Endometrial microvascular endothelial cells (primary cell): ENCODE data around the gene WNT9A. TPM values are rescaled to one million over a fixed set of nuclear protein-coding genes. Genes with fewer than 3 reads are reported as not detected.
"Not testable (repeated sequence)": the region's sequence is repeated elsewhere in the genome, so short reads cannot be mapped to it uniquely, and the experiment has no call there.

Source experiments
- in situ Hi-C: cut with HindIII; loops from 2 replicates; pipeline ENCODE4 v1.10.0; 2017; ENCODE audit warnings: low sequenced_read_pairs, low pct_unique_long_range_greater_than_20kb; ENCODE audit errors: inconsistent ontology term
- total RNA-seq: library from RNA; depleted of rRNA; stranded (reverse); fragments of >200 nt; gene quantifications from one replicate; pipeline ENCODE4 v1.2.3, GENCODE V29; 2015; ENCODE audit errors: inconsistent ontology term

Gene WNT9A
- total RNA-seq, 1 donor from 2014 or later = not detected

DNA sequence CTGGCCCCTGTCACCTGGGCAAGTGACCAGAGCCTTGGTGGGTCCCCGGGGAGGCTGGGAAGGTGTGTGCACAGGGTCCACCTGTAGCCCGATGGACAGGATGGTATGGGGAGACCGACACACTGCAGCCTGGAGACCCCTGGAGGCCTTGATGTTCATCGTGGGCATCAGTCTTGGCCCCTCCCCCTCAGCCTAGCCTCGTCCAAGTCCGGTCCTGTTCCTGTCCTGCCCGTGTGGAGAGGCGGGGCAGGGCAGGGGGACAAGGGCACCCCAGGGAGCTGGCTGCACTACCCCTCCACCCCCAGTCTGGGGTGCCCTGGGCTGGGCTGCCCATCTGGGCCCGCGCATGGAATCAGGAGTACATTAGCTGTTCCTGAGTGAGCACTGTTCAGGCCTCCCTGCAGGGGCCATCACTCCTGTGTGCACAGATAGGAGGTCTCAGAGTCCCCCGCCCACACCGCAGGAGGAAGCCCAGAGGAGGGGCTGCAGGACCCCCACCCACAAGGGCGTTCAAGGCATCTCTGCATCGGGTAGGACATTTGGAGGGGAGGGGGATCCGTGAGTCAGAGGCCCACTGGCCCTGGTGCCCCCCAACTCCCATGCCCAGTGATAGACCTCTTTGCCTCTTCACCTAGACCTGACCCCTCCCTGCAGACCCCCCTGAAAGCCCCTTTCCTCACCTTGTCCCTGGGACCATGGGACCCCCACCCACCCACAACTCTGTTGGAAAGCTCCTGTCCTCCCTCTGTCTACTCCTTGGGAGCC is 63.2 kb downstream of the WNT9A start:
- in situ Hi-C loops = no loop called here

DNA sequence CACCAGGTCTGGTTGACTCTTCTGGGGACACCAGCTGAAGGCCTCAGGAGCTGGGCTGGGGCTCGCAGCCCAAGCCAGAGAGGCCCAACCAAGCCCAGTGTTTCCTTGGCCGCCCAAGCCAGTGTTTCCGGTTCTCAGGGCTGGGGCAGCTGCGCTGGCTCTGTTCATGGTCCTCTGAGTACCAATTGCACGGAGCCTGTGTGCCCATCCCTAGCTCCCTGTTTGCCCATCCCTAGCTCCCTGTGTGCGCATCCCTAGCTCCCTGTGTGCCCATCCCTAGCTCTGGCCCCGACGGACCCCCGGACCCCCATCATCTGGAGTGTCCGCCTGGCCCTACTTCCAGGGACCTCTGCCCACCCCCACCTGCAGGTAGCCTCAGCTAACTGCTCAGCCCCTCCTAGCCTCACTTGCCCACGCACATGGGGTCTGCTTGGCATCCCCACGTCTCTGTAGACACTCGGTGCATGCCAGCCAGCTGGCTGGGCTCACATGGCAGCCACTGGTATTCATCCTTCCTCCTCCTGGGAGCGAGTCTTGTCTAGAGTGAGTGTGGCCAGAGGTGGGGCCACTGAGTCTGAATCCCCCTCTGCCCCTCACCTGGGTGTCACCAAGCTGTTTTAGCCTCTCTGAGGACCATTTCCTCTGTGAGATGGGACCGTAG is 64.0 kb downstream of the WNT9A start:
- in situ Hi-C loops = no loop called here

DNA sequence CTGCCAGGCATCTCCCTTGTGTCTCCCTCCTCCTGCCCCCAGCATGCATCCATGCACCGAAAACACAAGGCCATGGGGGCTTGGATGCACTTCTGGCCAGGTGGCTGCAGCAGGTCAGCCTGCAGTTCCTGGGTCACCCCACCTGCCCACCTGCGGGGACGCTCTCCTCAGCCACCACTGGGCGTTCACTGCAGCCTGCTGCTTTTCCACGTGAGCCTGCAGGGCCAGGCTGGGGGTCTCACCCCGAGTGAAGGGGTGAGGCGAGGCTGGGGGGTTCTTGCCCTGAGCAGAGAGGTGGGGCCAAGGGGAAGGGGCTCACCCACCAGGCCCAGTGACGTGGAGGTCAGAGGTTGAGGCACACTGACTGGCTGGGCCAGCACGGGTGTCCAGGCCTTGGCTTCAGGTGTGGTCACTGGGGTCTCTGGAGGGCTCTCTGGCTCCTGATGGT is 64.6 kb downstream of the WNT9A start:
- in situ Hi-C loops = no loop called here

DNA sequence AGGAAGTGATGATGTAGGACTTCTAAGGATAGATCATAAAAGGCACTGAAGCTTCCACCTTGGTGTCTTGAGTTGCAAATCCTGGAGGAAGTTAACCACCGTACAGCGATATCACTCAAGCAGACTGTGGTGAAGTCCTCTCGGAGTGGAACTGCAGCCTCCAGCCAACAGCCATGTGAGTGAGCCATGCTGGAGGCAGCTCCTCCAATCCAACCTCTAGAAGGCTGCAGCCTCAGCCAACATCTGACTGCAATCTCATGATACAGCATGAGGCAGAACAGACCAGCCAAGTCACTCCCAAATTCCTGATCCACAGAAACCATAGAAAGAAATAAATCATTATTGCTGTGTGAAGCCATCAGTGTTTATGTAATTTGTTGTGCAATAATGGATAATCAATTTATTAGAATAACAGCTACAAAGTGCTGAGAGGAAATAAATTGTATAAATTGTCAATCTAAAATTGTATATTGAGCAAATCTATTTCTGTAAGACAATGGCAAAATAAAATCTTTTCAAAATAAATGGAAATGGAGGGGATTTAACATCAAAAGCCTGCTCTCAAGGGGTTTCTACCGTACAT is 67.3 kb downstream of the WNT9A start:
- in situ Hi-C loops = no loop called here

DNA sequence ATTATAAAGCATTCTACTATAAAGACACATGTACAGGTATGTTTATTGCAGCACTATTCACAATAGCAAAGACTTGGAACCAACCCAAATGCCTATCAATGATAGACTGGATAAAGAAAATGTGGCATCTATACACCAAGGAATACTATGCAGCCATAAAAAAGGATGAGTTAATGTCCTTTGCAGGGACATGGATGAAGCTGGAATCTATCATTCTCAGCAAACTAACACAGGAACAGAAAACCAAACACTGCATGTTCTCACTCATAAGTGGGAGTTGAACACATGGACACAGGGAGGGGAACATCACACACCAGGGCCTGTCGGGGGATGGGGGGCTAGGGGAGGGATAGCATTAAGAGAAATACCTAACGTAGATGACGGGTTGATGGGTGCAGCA is 69.9 kb downstream of the WNT9A start:
- in situ Hi-C loops = not testable (repeated sequence)

DNA sequence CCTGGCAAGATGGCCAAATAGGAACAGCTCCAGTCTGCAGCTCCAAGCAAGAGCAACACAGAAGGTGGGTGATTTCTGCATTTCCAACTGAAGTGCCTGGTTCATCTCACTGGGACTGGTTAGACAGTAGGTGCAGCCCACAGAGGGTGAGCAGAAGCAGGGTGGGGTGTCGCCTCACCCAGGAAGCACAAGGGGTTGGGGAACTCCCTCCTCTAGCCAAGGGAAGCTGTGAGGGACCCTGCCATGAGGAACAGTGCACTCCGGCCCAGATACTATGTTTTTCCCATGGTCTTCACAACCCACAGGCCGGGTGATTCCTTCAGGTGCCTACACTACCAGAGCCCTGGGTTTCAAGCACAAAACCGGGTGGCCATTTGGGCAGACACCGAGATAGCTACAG is 75.8 kb downstream of the WNT9A start:
- in situ Hi-C loops = not testable (repeated sequence)

DNA sequence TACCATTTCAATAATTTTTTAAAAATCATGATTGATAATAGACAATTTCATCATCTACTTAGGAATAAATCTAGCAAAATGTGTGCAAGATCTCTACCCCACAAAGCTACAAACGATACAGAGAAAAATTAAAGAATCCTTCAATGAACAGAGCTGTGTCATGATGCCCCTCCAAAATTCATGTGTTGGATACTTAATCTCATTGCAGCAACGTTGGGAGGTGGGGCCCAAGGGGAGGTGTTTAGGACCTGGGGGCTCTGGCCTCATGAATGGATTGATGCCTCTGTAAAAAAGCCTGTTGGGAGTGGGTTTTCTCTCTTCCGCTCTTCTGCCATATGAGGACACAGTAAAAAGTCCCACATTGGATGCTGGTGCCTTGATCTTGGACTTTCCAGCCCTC is 77.4 kb downstream of the WNT9A start:
- in situ Hi-C loops = no loop called here

DNA sequence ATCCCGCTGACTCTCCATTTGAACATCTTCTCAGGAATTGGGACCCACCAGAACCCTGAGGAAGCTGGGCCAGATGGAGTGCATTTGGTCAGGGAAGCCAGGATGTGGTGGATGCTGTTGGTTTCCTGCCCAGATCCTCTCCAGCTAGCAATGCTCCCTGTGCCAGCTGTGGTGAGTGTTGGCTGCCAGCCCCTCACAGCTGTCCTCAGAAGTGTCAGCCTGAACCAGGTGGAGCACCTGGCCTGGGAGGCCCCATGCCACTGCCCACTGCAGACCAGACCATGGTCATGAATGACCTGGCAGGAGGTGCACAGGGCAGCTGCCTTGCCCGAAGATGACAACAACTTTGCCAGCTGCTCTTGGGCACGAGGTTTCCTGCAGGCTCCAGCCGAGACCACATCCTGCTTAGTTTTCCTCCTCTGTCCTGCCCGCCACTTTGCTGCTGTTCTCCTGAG is 77.9 kb downstream of the WNT9A start:
- in situ Hi-C loops = no loop called here

DNA sequence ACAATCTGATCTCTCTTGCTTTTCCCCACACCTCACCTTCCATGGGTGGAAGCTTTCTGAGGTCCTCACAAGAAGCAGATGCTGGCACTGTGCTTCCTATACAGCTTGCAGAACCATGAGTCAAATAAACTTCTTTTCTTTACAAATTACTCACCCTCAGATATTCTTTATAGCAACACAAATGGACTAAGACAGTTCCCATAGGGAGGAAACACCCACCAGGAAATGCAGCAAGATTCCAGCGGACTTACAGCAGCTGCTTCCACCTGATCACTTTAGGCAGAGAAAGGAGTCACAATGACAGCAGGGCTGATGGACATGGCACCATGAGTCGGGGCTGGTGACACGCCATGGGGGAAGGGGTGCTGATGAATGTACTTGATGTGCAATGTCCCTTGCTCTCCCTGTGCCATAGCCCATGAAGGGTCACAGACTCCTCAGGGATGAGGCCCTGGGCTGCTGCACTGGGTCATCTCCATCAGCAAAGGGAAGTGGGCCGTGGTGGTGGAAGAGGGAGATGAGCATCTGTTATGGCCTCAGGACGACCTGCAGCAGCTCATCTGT is 78.4 kb downstream of the WNT9A start:
- in situ Hi-C loops = no loop called here

Other genes with a start within 250 kb of the WNT9A start
- 23.7 TPM for gene JMJD4, start 212.6 kb downstream of the WNT9A start, total RNA-seq
- gene SNAP47, start 212.5 kb downstream of the WNT9A start, total RNA-seq = 34.6 TPM
- gene PRSS38, start 132.3 kb downstream of the WNT9A start, total RNA-seq = not detected
- gene WNT3A, start 59.1 kb upstream of the WNT9A start, total RNA-seq = not detected
- 572 TPM for gene ARF1, start 134.8 kb upstream of the WNT9A start, total RNA-seq
- gene C1orf35, start 155.4 kb upstream of the WNT9A start, total RNA-seq = 11.4 TPM
- gene MRPL55, start 161.4 kb upstream of the WNT9A start, total RNA-seq = 89.8 TPM
- 265 TPM for gene GUK1, start 192.3 kb upstream of the WNT9A start, total RNA-seq
- gene GJC2, start 202.0 kb upstream of the WNT9A start, total RNA-seq = 0.28 TPM
- 2.6 TPM for gene IBA57, start 217.9 kb upstream of the WNT9A start, total RNA-seq